Trophoblast cell (in vitro differentiated cells and primary cell): ENCODE results near the gene POMT1.

Source experiments
- DNase-seq, 2 donors: peaks; one replicate each; pipeline ENCODE4 v3.0.0-alpha.2; 2016
- H2AFZ ChIP-seq: 2 replicates; pipeline ENCODE4 v1.6.1; 2013; ENCODE audit warnings: low read length, moderate library complexity, mild to moderate bottlenecking; ENCODE audit not compliant: insufficient read depth, poor library complexity
- H2AK5ac ChIP-seq: 2 replicates; pipeline ENCODE4 v1.6.1; 2013; ENCODE audit warnings: mild to moderate bottlenecking, low read length
- H2BK120ac ChIP-seq: 2 replicates; pipeline ENCODE4 v1.6.1; 2013; ENCODE audit warnings: low read length, mild to moderate bottlenecking, moderate library complexity; ENCODE audit not compliant: insufficient read depth, poor library complexity
- H2BK12ac ChIP-seq: 2 replicates; pipeline ENCODE4 v1.6.1; 2013; ENCODE audit warnings: mild to moderate bottlenecking, low read length, moderate library complexity
- H2BK5ac ChIP-seq: 2 replicates; pipeline ENCODE4 v1.6.1; 2013; ENCODE audit warnings: low read length, low read depth, moderate library complexity, mild to moderate bottlenecking; ENCODE audit not compliant: poor library complexity
- H3K14ac ChIP-seq: 2 replicates; pipeline ENCODE4 v1.6.1; 2013; ENCODE audit warnings: mild to moderate bottlenecking, low read length
- H3K18ac ChIP-seq: 2 replicates; pipeline ENCODE4 v1.6.1; 2013; ENCODE audit warnings: mild to moderate bottlenecking, low read length
- H3K23ac ChIP-seq: 2 replicates; pipeline ENCODE4 v1.6.1; 2013; ENCODE audit warnings: low read length
- H3K27ac ChIP-seq: 2 replicates; pipeline ENCODE4 v1.5.1; 2013; ENCODE audit warnings: low read depth, mild to moderate bottlenecking, inconsistent platforms, low read length, moderate library complexity
- H3K27me3 ChIP-seq: 2 replicates; pipeline ENCODE4 v1.6.1; 2013; ENCODE audit warnings: inconsistent platforms, mild to moderate bottlenecking, low read length, moderate library complexity; ENCODE audit not compliant: insufficient read depth
- H3K36me3 ChIP-seq, 2 experiments: 1 replicate in 1 of 2; 2 replicates in 1 of 2; pipeline ENCODE4 v1.6.1; 2013; ENCODE audit warnings: low read length in 2 of 2, mild to moderate bottlenecking in 2 of 2, moderate library complexity in 1 of 2; ENCODE audit not compliant: insufficient read depth in 2 of 2, control insufficient read depth in 1 of 2
- H3K4ac ChIP-seq: 2 replicates; pipeline ENCODE4 v1.6.1; 2013; ENCODE audit warnings: low read depth, mild to moderate bottlenecking, low read length, moderate library complexity
- H3K4me1 ChIP-seq, 2 experiments: 1 replicate in 1 of 2; 2 replicates in 1 of 2; pipeline ENCODE4 v1.6.1; 2013; ENCODE audit warnings: low read length in 2 of 2, mild to moderate bottlenecking in 2 of 2, moderate library complexity in 1 of 2; ENCODE audit not compliant: insufficient read depth in 2 of 2, control insufficient read depth in 1 of 2
- H3K4me2 ChIP-seq: 2 replicates; pipeline ENCODE4 v1.6.1; 2013; ENCODE audit warnings: inconsistent platforms, mild to moderate bottlenecking, low read length, moderate library complexity
- H3K4me3 ChIP-seq: 2 replicates; pipeline ENCODE4 v1.5.1; 2013; ENCODE audit warnings: mild to moderate bottlenecking, low read depth, low read length, inconsistent platforms
- H3K79me1 ChIP-seq: one replicate; pipeline ENCODE4 v1.6.1; 2013; ENCODE audit warnings: low read length
- H3K79me2 ChIP-seq: 2 replicates; pipeline ENCODE4 v1.6.1; 2013; ENCODE audit warnings: low read length, mild to moderate bottlenecking; ENCODE audit not compliant: control insufficient read depth, insufficient read depth, poor library complexity
- H3K9ac ChIP-seq: 2 replicates; pipeline ENCODE4 v1.6.1; 2013; ENCODE audit warnings: mild to moderate bottlenecking, low read length
- H3K9me3 ChIP-seq: 2 replicates; pipeline ENCODE4 v1.6.1; 2013; ENCODE audit warnings: low read depth, mild to moderate bottlenecking, control low read depth, inconsistent platforms, low read length; ENCODE audit not compliant: insufficient read depth
- H4K12ac ChIP-seq: 2 replicates; pipeline ENCODE4 v1.6.1; 2013; ENCODE audit warnings: low read depth, mild to moderate bottlenecking, low read length, moderate library complexity
- H4K8ac ChIP-seq: 2 replicates; pipeline ENCODE4 v1.6.1; 2013; ENCODE audit warnings: low read depth, mild to moderate bottlenecking, low read length, moderate library complexity
- H4K91ac ChIP-seq: one replicate; pipeline ENCODE4 v1.6.1; 2013; ENCODE audit warnings: low read depth, mild to moderate bottlenecking, low read length, moderate library complexity
- WGBS: extraction: QIAGEN DNeasy Blood & Tissue Kit; methylation state at CpG from one replicate; pipeline ENCODE4 v1.1.7; 2013; ENCODE audit warnings: missing lambda C conversion rate; ENCODE audit not compliant: insufficient read length, insufficient coverage; ENCODE audit errors: extremely low coverage; 5-methylcytosine and 5-hydroxymethylcytosine counted together

POMT1 gene

DNA sequence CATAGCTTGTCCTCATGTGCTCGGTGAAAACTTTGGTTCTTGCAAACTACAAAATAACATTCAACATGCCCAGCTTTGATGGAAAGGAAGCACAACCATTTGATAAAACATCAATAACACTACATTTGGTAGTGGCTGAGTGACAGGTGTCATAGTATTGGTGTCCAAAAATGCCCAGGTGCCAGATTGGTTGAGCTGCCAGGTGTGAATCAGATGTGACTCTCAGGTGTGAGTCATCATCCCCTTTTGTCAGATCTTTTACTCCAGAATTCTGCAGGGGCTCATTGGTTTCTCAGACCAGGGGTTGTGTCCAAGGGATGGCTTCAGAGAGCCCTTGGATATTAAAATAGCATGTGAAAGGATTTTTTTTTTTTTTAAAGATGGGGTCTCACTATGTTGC, 22.5 kb upstream of the POMT1 start:
- no peak overlapping the region for H3K9ac ChIP-seq
- no peak overlapping the region for H3K23ac ChIP-seq
- H3K4ac ChIP-seq = no peak overlapping the region
- H3K79me1 ChIP-seq = no peaks in the 10 kb centered on the region
- no peak overlapping the region for H3K14ac ChIP-seq
- H3K36me3 ChIP-seq = peaks cover 91 to 95% of the 10 kb centered on the region in 2 experiments
- H3K27me3 ChIP-seq = no peaks in the 10 kb centered on the region
- H2BK120ac ChIP-seq = no peak overlapping the region
- H3K79me2 ChIP-seq = no peaks in the 10 kb centered on the region
- no peak overlapping the region for H2AFZ ChIP-seq
- H4K91ac ChIP-seq = no peak overlapping the region
- no peak overlapping the region for H4K8ac ChIP-seq
- no peaks in the 10 kb centered on the region for H3K4me1 ChIP-seq
- H4K12ac ChIP-seq = no peak overlapping the region
- no peak for DNase-seq
- H2AK5ac ChIP-seq = no peak overlapping the region
- H3K4me3 ChIP-seq = no peak overlapping the region
- no CpG with 5 or more reads among the region's 1 CpG for WGBS
- no peak overlapping the region for H3K18ac ChIP-seq
- no peak overlapping the region for H2BK5ac ChIP-seq
- no peak overlapping the region for H3K27ac ChIP-seq
- no peak overlapping the region for H2BK12ac ChIP-seq
- H3K4me2 ChIP-seq = no peak overlapping the region
- no peaks in the 10 kb centered on the region for H3K9me3 ChIP-seq

DNA sequence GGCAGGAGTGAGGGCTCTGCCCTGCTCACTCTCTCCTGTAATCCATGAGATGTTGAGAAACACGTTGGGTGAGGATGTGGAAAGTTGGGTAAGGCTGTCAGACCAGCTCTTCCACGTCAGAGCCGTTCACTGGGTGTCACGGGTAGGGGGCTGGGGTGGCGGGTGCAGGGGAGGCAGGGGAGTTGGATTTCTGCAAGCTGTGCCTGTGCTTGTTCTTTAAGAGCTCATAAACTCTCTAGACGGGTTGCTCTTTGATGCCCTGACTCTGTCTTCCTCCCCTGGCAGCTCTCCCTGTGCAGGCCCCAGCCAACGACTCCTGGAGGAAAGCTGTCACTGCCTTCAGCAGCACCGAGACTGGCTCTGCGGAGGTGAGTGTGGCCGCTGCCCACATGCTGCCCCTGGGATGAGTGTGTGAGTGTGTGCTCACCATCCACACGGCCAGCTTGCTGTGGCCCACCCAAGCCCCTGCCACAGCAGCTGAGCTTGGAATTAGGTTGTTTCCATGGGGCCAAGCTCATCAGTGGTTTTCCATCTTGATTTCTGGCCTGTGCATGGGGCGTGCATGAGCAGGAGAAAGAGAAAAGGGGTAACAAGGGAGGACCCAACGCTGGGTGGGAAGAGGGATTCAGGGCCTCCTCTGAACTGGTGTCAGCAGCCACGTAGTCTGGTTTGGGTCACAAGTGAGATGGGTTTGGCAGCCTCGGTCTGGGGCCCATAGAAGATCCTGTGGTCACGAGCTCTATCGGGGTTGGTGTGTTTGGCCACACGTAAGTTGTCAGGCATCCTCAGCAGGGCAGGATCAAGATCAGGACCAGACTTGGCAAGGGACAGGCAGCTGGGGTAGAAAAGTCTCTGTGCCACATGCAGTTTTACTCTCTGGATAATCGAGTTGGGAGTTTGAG, 21.0 kb upstream of the POMT1 start:
- Histone ChIP-seq H2BK120ac (no peak overlapping the region), H3K4ac (no peak overlapping the region), H3K23ac (no peak overlapping the region), H4K12ac (no peak overlapping the region), H3K14ac (no peak overlapping the region), H3K27ac (no peak overlapping the region), H3K18ac (no peak overlapping the region), H3K4me1 (no peaks in the 10 kb centered on the region), H2BK5ac (no peak overlapping the region), H3K27me3 (no peaks in the 10 kb centered on the region), H4K91ac (no peak overlapping the region), H3K4me3 (no peak overlapping the region), H3K4me2 (no peak overlapping the region), H3K9ac (no peak overlapping the region), H4K8ac (no peak overlapping the region), H3K36me3 (peaks cover 89 to 95% of the 10 kb centered on the region in 2 experiments), H2AK5ac (no peak overlapping the region), H2AFZ (no peak overlapping the region), H3K79me2 (no peaks in the 10 kb centered on the region), H3K9me3 (peaks cover 2% of the 10 kb centered on the region), H3K79me1 (no peaks in the 10 kb centered on the region), H2BK12ac (no peak overlapping the region)
- DNase-seq = peak; percentile 26 to 76
- WGBS = no CpG with 5 or more reads among the region's 19 CpGs

DNA sequence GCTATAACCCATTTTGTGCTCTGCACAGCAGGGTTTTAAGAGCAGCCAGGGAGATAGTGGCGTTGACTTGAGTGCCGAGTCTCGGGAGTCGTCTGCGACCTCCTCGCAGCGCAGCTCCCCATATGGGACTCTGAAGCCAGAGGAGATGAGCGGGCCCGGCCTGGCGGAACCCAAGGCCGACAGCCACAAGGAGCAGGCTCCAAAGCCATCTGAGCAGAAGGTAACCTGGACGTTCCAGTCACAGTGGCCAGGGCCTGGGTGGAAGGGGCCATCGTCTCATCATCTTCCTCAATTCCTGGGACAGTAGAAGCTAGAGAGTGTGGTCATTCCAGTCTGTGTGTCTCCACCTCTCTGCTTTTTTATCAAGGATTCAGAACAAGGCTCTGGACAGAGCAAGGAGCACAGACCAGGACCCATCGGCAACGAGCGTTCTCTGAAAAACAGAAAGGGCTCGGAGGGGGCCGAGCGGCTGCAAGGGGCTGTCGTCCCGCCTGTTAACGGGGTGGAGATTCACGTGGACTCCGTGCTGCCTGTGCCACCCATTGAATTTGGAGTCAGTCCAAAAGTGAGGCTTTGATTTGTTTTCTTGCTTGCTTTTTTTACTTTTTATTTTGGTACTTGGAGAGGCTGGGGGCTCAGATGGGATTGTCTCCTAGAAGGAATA, 20.2 kb upstream of the POMT1 start:
- H3K4ac ChIP-seq = no peak overlapping the region
- no peak overlapping the region for H2AFZ ChIP-seq
- H3K79me2 ChIP-seq = no peaks in the 10 kb centered on the region
- H3K4me2 ChIP-seq = no peak overlapping the region
- no peak overlapping the region for H3K9ac ChIP-seq
- H3K9me3 ChIP-seq = peaks cover 2% of the 10 kb centered on the region
- H3K23ac ChIP-seq = no peak overlapping the region
- H3K27me3 ChIP-seq = no peaks in the 10 kb centered on the region
- WGBS = no CpG with 5 or more reads among the region's 24 CpGs
- H3K4me1 ChIP-seq = no peaks in the 10 kb centered on the region
- H2BK120ac ChIP-seq = no peak overlapping the region
- H4K8ac ChIP-seq = no peak overlapping the region
- H2BK5ac ChIP-seq = no peak overlapping the region
- no peak overlapping the region for H4K91ac ChIP-seq
- H3K79me1 ChIP-seq = no peaks in the 10 kb centered on the region
- no peak overlapping the region for H3K27ac ChIP-seq
- peaks cover 88 to 95% of the 10 kb centered on the region in 2 experiments for H3K36me3 ChIP-seq
- no peak overlapping the region for H2BK12ac ChIP-seq
- DNase-seq = no peak
- H4K12ac ChIP-seq = no peak overlapping the region
- no peak overlapping the region for H3K4me3 ChIP-seq
- H3K14ac ChIP-seq = no peak overlapping the region
- H3K18ac ChIP-seq = no peak overlapping the region
- no peak overlapping the region for H2AK5ac ChIP-seq

DNA sequence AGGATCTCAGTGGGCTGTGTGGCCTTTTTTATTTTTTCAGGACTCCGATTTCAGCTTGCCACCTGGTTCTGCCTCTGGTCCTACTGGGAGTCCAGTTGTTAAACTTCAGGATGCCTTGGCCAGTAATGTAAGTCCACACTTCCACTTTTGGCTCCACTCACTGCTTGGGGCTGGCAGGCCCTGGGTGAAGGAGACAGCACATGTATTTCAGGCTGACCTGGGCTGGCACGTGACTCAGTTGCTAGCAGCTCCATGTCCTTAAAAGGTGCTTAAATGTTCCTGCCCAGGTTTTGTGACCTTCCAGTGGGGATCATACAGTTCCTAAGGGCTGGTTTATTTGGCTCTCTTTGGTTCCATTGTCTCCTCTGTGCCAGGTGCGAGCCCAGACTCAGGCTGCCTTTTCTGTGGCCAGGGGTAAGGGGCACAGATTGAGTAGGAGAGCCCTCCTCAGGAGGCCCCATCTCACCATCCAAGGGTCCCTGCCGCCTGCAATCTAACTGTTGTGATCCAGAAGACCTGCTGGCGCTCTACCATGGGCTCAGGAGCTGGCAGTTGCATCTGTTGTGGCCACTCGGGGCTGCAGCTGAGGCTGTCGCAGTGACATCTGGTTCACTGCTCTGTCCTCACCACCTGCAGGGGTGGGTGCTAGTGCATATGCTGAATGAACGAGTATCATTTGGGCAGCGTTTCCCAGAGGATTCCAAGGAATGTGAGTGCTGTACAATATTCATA, 19.2 kb upstream of the POMT1 start:
- H4K8ac ChIP-seq = no peak overlapping the region
- H3K36me3 ChIP-seq = peaks cover 88 to 95% of the 10 kb centered on the region in 2 experiments
- no peaks in the 10 kb centered on the region for H3K79me2 ChIP-seq
- no peak overlapping the region for H3K27ac ChIP-seq
- no peak overlapping the region for H3K23ac ChIP-seq
- no peak overlapping the region for H2BK5ac ChIP-seq
- H2AK5ac ChIP-seq = no peak overlapping the region
- no peak overlapping the region for H3K4me3 ChIP-seq
- no CpG with 5 or more reads among the region's 9 CpGs for WGBS
- H2BK120ac ChIP-seq = no peak overlapping the region
- H3K27me3 ChIP-seq = no peaks in the 10 kb centered on the region
- peaks cover 4% of the 10 kb centered on the region for H3K9me3 ChIP-seq
- no peaks in the 10 kb centered on the region for H3K4me1 ChIP-seq
- no peak overlapping the region for H3K18ac ChIP-seq
- no peak overlapping the region for H3K14ac ChIP-seq
- DNase-seq = peak in 1 of 2 donors; percentile 7
- no peak overlapping the region for H2BK12ac ChIP-seq
- H3K79me1 ChIP-seq = no peaks in the 10 kb centered on the region
- no peak overlapping the region for H3K9ac ChIP-seq
- no peak overlapping the region for H3K4ac ChIP-seq
- no peak overlapping the region for H2AFZ ChIP-seq
- no peak overlapping the region for H4K91ac ChIP-seq
- no peak overlapping the region for H3K4me2 ChIP-seq
- H4K12ac ChIP-seq = no peak overlapping the region
